Measurements from ENCODE around the gene RCBTB1. TPM values are rescaled to one million over a fixed set of nuclear protein-coding genes. Genes with fewer than 3 reads are reported as not detected.

The RCBTB1 gene
- polyA plus RNA-seq, 1 donor from 2014 or later, result 65.3 TPM

- H3K27ac ChIP-seq (ENCODE audit: low read length), result no peak overlapping the region
These were observed 24.3 kb downstream of the RCBTB1 start for GRCh38 chr13:49561062-49561410.

GRCh38 chr13:49560270-49561061 is 24.9 kb downstream of the RCBTB1 start:
- Histone ChIP-seq H3K9me2 (ENCODE audit: insufficient read depth, low read length) (no peaks in the 10 kb centered on the region), H3K9me3 (ENCODE audit: low read length) (no peaks in the 10 kb centered on the region), H3K27me3 (ENCODE audit: insufficient read depth, low read depth, low read length) (no peaks in the 10 kb centered on the region), H3F3A (ENCODE audit: insufficient read depth, low read length, poor library complexity, severe bottlenecking) (no peaks in the 10 kb centered on the region), H3K79me2 (replicated peaks; ENCODE audit: insufficient read depth, low read length) (no peaks in the 10 kb centered on the region), H3K9ac (ENCODE audit: low read length) (no peak overlapping the region), H4K20me1 (ENCODE audit: insufficient read depth) (no peaks in the 10 kb centered on the region), H3K4me2 (ENCODE audit: low read length) (no peak overlapping the region), H2AFZ (ENCODE audit: low read depth, low read length) (no peak overlapping the region), H3K36me3 (ENCODE audit: insufficient read depth, low read length) (peaks cover 15% of the 10 kb centered on the region), H3K4me3 (ENCODE audit: low read length) (no peak overlapping the region), H3K27ac (ENCODE audit: low read length) (no peak overlapping the region)
- TF ChIP-seq SMC3 (conservative IDR thresholded peaks at IDR 0.05; ENCODE audit: poor library complexity), result no peak
- TF ChIP-seq POLR2AphosphoS5 (IDR thresholded peaks at IDR 0.05), result no peak
- no peak for TF ChIP-seq MXI1 (conservative IDR thresholded peaks at IDR 0.05; ENCODE audit: poor library complexity, severe bottlenecking)
- TF ChIP-seq EZH2 (IDR thresholded peaks at IDR 0.05; ENCODE audit: borderline replicate concordance, insufficient read depth, low read length, poor library complexity, severe bottlenecking), result no peak

More at GRCh38 chr13:49561062-49561410, 24.3 kb downstream of the RCBTB1 start:
- Histone ChIP-seq H3K36me3 (ENCODE audit: insufficient read depth, low read length) (peaks cover 15% of the 10 kb centered on the region), H3F3A (ENCODE audit: insufficient read depth, low read length, poor library complexity, severe bottlenecking) (no peaks in the 10 kb centered on the region), H3K27me3 (ENCODE audit: insufficient read depth, low read depth, low read length) (no peaks in the 10 kb centered on the region), H3K9me2 (ENCODE audit: insufficient read depth, low read length) (no peaks in the 10 kb centered on the region), H3K4me2 (ENCODE audit: low read length) (no peak overlapping the region), H3K9me3 (ENCODE audit: low read length) (no peaks in the 10 kb centered on the region), H3K79me2 (replicated peaks; ENCODE audit: insufficient read depth, low read length) (no peaks in the 10 kb centered on the region), H3K4me3 (ENCODE audit: low read length) (no peak overlapping the region), H2AFZ (ENCODE audit: low read depth, low read length) (no peak overlapping the region), H3K9ac (ENCODE audit: low read length) (no peak overlapping the region), H4K20me1 (ENCODE audit: insufficient read depth) (no peaks in the 10 kb centered on the region)
- TF ChIP-seq MXI1 (conservative IDR thresholded peaks at IDR 0.05; ENCODE audit: poor library complexity, severe bottlenecking) (no peak), SMC3 (conservative IDR thresholded peaks at IDR 0.05; ENCODE audit: poor library complexity) (no peak), POLR2AphosphoS5 (IDR thresholded peaks at IDR 0.05) (no peak), RAD21 (conservative IDR thresholded peaks at IDR 0.05) (no peak), REST (IDR thresholded peaks at IDR 0.05; ENCODE audit: borderline replicate concordance) (no peak), CTCF (IDR thresholded peaks at IDR 0.05; ENCODE audit: poor library complexity, severe bottlenecking) (no peak)

- no peak overlapping the region for H3K4me2 ChIP-seq (ENCODE audit: low read length)
- TF ChIP-seq SMC3 (conservative IDR thresholded peaks at IDR 0.05; ENCODE audit: poor library complexity) (no peak), EZH2 (IDR thresholded peaks at IDR 0.05; ENCODE audit: borderline replicate concordance, insufficient read depth, low read length, poor library complexity, severe bottlenecking) (no peak), CTCF (IDR thresholded peaks at IDR 0.05; ENCODE audit: poor library complexity, severe bottlenecking) (no peak), TAF1 (IDR thresholded peaks at IDR 0.05; ENCODE audit: low read depth) (no peak), RAD21 (conservative IDR thresholded peaks at IDR 0.05) (no peak), EP300 (conservative IDR thresholded peaks at IDR 0.05; ENCODE audit: poor library complexity, severe bottlenecking) (no peak), MXI1 (conservative IDR thresholded peaks at IDR 0.05; ENCODE audit: poor library complexity, severe bottlenecking) (no peak), REST (IDR thresholded peaks at IDR 0.05; ENCODE audit: borderline replicate concordance) (no peak)
These were observed 26.4 kb downstream of the RCBTB1 start for GRCh38 chr13:49559006-49559405.

More at GRCh38 chr13:49559006-49559405, 26.4 kb downstream of the RCBTB1 start:
- Histone ChIP-seq H3K36me3 (ENCODE audit: insufficient read depth, low read length) (peaks cover 15% of the 10 kb centered on the region), H3K79me2 (replicated peaks; ENCODE audit: insufficient read depth, low read length) (no peaks in the 10 kb centered on the region), H3K9me3 (ENCODE audit: low read length) (no peaks in the 10 kb centered on the region), H3F3A (ENCODE audit: insufficient read depth, low read length, poor library complexity, severe bottlenecking) (no peaks in the 10 kb centered on the region), H2AFZ (ENCODE audit: low read depth, low read length) (no peak overlapping the region), H4K20me1 (ENCODE audit: insufficient read depth) (no peaks in the 10 kb centered on the region), H3K9me2 (ENCODE audit: insufficient read depth, low read length) (no peaks in the 10 kb centered on the region), H3K27me3 (ENCODE audit: insufficient read depth, low read depth, low read length) (no peaks in the 10 kb centered on the region), H3K27ac (ENCODE audit: low read length) (no peak overlapping the region), H3K4me3 (ENCODE audit: low read length) (no peak overlapping the region), H3K9ac (ENCODE audit: low read length) (no peak overlapping the region)

Data from neural cell (in vitro differentiated cells).